Hippocampal formation (tissue), 2 donors: Measurements from ENCODE around the gene HSPB6.
A peak's percentile ranks its signal among the peaks of the same experiment; 100 is the strongest.

Experiments used
- DNase-seq, 2 donors: peaks; one replicate each; lab custom pipeline; 2025; lab: John Stamatoyannopoulos, UW

Gene HSPB6

DNA sequence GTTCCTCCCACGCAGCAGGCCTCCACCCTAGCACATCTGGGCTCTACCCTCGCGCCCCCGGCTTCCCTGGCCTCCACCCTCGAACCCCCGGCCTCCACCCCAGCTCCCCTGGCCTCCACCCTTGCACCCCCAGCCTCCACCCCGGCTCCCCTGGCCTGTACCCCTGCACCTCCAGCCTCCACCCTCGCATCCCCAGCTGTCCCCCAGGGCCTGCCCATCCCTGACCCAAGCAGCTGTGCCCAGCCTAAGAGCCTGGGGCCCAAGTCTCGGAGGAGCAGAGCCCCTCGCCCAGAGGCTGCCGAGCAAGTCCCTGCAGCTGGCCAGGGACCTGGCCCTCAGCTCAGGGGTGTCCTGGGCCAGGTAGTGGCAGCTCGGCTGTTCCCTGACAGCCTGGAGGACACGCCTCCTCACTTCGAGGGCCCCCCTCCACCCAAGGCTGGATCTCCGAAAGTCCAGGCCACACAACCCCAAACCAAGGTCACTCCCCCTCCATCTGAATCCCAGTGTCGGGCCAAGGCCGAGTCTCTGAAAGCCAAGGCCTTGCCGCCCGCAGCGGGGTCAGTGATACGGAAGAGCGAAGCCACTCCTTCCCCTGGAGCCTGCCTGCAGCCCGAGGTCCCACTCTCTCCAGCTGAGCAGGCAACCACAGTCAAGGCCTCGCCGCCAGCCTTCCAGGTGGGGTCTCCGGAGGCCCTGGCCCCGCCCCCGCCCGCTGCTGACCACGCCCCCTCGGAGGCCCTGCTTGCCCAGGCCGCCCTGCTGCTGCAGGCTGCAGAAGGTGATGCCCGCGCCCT is 10.7 kb upstream of the HSPB6 start:
- no peak for DNase-seq

GRCh38 chr19:35766571-35767104 is 9.8 kb upstream of the HSPB6 start:
- no peak for DNase-seq

GRCh38 chr19:35764432-35765315 is 7.8 kb upstream of the HSPB6 start:
- DNase-seq, result no peak

DNA sequence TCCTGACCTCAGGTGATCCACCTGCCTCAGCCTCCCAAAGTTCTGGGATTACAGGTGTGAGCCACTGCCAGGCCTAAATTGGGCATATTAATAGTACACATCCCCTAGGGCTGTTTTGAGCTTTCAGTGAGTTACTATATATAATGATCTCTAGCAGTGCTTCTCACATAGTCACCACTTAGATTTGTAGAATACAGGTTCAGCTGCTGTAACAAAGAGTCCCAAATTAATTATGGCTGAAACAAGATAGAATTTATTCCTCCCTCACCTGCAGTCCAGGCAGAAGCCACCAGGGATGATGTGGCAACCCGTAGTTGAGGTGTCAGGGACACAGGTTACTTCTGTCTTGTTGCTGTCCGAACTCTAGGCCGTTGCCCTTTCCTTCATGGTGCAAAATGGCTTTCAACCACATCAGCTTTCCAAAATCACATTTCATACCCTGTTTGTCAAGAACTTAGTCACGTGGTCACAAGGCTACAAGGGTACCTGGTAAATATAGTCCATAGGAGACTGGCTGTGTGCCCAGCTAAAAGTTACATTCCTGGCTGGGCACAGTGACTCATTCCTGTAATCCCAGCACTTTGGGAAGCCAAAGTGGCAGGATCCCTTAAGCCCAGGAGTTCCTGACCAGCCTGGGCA is 4.0 kb upstream of the HSPB6 start:
- no peak for DNase-seq

GRCh38 chr19:35759697-35760096 is 2.9 kb upstream of the HSPB6 start:
- DNase-seq, result no peak

DNA sequence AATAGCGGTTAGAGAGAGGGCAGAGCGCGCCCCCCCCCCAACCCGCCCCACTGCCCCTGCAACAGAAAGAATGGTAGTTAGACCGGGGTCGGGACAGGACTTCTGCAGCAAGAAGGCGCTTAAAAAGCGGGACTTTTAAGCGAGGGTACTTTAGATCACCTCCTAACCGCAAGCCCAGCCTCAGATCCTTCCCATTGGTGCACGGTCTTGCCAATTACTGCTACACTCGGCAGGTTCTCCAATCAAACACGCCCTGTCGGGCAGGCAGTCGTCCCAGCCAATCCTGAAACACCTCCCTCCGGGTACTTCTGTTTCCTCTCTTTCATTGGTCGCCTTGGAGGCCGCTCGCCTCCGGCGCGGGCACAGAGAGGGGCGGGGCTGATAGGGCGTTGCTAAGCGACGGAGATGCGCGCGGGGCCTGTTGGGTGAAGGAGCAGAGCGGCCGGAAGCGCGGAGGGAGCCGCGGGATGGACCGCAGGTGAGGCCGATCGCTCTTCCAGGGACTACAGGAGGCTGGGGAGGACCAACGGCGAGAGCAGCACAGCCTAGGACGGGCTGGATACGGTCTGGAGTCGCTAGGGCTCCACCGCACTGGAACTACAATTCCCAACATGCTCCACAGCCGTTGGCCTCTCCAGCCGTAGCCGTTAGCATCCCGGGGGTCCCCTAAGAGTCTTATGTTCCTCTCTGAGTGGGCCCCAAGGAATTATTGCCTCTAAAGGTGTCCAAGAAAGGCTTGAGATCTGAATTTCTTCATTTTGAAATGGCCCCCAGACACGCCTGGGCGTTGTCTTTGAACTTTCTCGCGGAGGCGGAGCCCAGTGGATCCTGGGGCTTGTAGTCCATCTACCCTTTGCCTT is 1.1 kb upstream of the HSPB6 start, which contains the start of gene PROSER3:
TSS of gene PROSER3 (plus strand) at position 428 of the 860 bp plus-strand sequence. CDS start at position 468, 40 bp downstream.
- peak; percentile 99 for DNase-seq

DNA sequence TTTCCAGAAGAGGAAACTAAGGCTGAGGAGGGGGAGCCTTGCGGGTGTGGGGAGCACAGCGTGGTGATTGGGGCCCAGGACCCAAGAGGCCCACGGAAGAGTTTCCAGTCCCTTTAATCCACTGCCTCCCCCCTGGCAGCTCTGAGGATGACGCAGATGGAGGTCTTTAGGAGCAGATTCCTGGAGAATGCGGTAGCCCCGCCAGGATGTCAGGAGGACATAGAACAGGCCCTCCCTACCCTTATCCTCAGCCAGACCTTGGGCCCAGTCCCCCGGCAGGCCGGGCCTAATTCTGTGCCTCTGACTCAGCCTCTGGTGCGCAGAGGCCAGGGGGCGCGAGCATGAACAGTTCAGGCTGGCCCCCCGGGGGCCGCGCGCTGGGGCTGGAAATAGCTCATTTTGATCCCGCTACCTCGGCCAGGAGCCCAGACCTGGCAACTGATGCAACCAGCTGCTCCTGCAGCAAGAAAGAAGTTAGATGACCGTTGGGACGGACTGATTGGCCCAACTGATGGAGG is 461 bp upstream of the HSPB6 start:
- peak in 1 of 2 donors; percentile 66 for DNase-seq

GRCh38 chr19:35755550-35756376 is 1.1 kb downstream of the HSPB6 start:
- no peak for DNase-seq

DNA sequence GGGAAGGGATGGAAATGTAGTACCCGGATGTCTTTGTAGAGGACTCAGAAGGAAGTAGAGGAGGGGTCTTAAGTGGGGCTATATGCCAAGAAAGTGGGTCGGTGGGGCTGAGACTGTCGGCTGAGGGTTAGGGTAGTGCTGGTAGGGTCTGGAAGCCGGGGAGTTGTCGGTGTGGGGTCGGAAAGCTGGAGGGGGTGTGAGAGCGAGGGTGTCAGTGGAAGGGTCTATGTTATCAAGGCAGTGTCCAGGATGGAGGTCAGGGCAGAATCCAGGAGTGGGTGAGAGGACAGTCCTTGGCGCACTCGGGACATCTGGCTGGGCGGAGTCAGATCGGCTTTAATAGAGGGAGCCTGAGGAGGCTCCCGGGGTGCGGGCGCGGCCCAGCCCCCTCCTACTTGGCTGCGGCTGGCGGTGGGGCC is 1.7 kb downstream of the HSPB6 start:
- DNase-seq, result no peak

DNA sequence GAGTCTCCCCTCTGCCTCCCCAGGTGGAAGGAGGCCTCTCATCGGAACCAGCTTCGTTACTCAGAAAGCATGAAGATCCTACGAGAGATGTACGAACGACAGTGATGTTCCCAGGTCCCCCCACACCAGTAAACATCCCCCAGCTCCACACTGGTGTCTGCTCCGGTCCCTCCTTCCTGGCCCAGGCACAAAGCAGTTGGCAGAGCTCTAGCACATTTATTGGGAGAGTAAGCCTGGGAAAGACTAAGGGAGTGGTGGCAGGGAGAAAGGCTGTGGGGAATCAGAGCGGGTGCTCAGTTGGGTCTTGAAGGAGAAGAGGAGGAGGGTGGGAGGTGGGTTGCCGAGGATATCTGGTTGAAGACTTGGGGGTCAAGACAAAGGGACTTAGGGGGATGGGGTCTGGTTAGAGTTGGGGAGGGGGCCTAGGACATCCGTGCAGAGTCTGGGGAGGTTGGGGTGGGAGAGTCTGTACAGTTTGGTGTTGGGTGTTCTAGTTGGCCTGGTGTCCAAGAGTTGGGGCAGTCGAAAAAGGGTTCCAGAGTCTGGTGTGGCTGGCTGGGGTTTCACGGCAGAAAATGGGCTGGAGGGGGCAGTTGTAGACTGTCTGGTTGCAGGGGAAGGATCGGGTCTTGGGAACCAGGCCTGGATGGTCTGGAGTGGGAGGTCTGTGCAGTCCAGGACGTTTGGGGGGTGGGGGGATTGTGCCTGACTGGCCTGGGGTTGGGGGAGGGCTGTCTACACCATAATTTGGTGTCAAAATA is 2.3 kb downstream of the HSPB6 start:
- no peak for DNase-seq

GRCh38 chr19:35753634-35754369 is 3.0 kb downstream of the HSPB6 start:
- DNase-seq, result no peak

GRCh38 chr19:35752746-35753350 is 4.0 kb downstream of the HSPB6 start:
- DNase-seq, result no peak

GRCh38 chr19:35751839-35752745 is 4.7 kb downstream of the HSPB6 start:
- no peak for DNase-seq

- DNase-seq, result no peak
Observed at GRCh38 chr19:35750167-35750566, 6.7 kb downstream of the HSPB6 start.

GRCh38 chr19:35748106-35749020 is 8.5 kb downstream of the HSPB6 start, which contains the start of gene LIN37:
LIN37 (plus strand) TSS chr19:35748576; CDS start chr19:35748725, 149 bp downstream.
- peak; percentile 100 for DNase-seq

DNA sequence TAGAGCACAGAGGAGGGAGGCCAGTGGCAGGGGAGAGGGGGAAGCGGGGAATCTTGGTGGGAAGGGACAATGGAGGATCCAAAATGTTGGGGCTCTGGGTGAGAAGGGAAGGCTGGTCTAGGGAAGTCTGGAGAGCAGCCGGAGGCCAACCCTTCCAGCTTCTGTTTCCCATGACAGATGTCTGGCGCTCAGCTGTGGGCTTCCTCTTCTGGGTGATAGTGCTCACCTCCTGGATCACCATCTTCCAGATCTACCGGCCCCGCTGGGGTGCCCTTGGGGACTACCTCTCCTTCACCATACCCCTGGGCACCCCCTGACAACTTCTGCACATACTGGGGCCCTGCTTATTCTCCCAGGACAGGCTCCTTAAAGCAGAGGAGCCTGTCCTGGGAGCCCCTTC is 10.3 kb downstream of the HSPB6 start:
- DNase-seq, result no peak
